Measurements from ENCODE around the gene IVD.

The IVD gene

DNA sequence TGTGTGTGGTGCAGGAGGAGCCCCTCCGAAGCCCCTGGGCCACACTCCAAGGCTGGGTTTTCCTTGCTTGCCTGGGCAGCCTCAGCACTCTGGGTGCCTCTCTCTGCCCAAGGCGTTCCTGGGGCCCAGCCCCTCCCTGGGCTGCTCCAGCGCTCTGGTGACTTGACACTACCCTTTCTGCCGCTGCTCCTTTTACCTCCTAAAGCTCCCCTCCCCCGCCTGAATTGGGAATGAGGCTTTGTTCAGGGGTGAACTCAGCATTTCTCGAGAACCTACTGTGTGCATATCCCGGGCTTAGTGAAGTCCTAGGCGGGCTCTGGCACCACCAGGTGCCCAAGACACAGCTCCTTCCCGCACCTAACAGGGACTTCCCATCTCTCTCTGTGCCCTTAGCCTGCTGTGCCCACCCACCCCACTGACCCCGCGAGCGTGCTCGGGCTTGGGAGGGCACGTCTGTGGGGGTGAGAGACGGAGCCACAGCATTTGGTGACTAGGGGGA, 33.9 kb downstream of the IVD start:
- H3K4me3 ChIP-seq (ENCODE audit: low read length), result peak overlapping the region; percentile 57
- TF ChIP-seq, protein P1, sequence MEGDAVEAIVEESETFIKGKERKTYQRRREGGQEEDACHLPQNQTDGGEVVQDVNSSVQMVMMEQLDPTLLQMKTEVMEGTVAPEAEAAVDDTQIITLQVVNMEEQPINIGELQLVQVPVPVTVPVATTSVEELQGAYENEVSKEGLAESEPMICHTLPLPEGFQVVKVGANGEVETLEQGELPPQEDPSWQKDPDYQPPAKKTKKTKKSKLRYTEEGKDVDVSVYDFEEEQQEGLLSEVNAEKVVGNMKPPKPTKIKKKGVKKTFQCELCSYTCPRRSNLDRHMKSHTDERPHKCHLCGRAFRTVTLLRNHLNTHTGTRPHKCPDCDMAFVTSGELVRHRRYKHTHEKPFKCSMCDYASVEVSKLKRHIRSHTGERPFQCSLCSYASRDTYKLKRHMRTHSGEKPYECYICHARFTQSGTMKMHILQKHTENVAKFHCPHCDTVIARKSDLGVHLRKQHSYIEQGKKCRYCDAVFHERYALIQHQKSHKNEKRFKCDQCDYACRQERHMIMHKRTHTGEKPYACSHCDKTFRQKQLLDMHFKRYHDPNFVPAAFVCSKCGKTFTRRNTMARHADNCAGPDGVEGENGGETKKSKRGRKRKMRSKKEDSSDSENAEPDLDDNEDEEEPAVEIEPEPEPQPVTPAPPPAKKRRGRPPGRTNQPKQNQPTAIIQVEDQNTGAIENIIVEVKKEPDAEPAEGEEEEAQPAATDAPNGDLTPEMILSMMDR (conservative IDR thresholded peaks at IDR 0.05; ENCODE audit: low read depth, low read length), result no peak
- no peak for DNase-seq (ENCODE audit: low read depth)

DNA sequence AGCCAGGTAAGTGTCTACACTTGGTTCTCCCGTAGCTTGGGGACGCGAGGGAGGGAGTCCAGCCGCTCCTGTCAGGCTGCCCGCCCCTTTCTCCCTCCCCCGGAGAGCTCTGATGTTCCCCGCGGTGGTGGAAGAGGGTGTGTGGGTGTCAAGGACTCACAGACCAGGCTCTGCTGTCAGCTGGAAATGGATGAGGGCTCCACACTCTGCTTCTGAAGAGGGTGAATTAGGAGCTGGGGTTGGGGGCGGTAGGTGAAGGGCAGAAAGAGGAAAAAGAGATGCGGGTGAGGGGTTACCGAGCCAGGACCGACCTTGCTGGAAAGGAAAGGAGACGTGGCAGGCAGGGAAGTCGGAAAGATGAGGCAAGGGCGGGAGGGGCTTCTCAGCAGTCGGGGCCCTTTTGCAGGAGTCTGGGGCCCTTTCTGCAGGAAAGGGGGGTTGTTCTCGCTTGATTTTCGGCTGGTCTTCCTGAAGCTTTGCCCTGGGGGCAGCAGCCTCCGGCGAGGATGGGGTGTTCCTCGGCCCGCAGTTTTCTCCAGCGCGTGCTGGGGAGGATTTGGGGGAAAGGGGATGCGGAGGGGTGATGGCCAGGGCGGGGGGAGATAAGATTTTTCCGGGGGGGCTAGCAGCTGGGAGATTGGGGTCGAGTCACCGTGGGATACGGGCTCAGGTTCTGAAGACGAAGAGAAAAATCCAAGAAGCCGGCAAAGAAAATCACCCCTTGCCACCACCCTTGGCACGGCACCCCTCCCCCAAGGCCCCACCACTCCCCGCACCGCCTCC, 34.6 kb downstream of the IVD start:
- no peak for DNase-seq (ENCODE audit: low read depth)
- peak overlapping the region; percentile 57 for H3K4me3 ChIP-seq (ENCODE audit: low read length)
- TF ChIP-seq, protein P1 (conservative IDR thresholded peaks at IDR 0.05; ENCODE audit: low read depth, low read length), result no peak

DNA sequence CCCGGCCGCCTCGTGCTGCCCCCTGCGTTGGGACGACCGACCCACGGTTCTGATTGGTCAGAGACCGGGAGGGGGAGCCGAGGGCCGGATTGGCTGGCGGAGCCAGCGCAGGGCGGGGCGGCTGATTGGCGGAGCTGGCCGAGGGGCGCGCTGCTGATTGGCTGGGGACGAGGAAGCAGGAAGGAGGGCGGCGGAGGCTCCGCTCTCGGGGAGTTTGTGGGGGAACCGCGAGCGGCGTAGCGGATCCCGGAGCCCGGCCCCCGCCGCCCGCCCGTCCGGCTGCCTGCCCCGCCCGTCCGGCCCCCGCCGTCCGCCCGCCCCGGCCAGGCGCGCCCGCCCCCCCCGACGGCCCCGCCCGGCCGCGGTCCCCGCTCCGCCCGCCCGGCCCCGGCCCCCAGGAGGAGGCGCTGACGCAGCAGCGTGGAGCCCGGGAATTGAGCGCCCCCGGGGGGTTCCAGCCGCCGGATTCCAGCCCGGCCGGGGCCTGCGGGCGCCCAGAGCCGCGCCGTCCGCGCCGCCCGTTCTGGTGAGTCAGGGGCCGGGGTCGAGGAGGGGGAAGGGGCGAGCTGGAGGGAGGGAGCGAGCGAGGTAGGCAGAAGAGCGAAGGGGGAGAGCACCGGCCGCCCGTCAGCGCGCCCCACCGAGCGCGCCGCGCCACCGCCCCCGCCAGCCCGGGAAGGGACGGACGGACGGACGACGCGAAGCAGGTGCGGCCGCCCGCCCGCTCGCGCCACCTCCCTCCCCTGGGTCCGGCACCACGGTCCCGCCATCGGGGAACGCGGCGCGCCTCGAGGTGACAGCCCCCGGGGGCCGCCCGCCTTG, 35.4 kb downstream of the IVD start, which contains the start of gene BAHD1:
Gene BAHD1, plus strand, starts transcription at position 211 of the 822 bp plus-strand sequence. CDS start 17,512 bp downstream, outside the sequence.
- H3K4me3 ChIP-seq (ENCODE audit: low read length), result peak within 1 kb of the TSS; percentile 60
- TF ChIP-seq, protein P1 (conservative IDR thresholded peaks at IDR 0.05; ENCODE audit: low read depth, low read length), result no peak
- peak; percentile 69 for DNase-seq (ENCODE audit: low read depth)

- DNase-seq (ENCODE audit: low read depth), result no peak
- TF ChIP-seq, protein P1 (conservative IDR thresholded peaks at IDR 0.05; ENCODE audit: low read depth, low read length), result peak; percentile 21
- H3K4me3 ChIP-seq (ENCODE audit: low read length), result peak overlapping the region; percentile 60
Observed at GRCh38 chr15:40441565-40442531, 36.3 kb downstream of the IVD start.

DNA sequence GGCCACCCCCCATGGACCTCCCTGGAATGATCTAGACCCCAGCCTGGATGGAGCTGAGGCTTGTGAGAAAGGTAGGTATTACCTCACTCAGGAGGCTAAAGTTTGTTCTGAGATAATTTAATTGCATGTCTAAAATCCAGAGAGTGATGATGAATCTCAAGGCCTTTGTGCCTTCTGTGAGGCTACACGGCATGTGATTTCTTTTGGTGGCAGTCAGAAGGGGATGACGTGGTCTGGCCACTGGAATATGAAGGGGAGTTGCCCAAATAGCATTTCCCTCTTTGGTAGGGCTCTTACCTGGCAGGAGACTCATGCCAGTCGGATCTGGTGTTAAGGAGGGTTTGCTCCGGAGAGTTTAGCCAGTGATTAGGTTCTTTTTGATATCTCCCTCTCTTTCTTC, 37.7 kb downstream of the IVD start:
- H3K4me3 ChIP-seq (ENCODE audit: low read length), result no peak overlapping the region
- DNase-seq (ENCODE audit: low read depth), result no peak

GRCh38 chr15:40443846-40444245, 38.3 kb downstream of the IVD start:
- no peak for DNase-seq (ENCODE audit: low read depth)

More for the DNA sequence above, 37.7 kb downstream of the IVD start:
- TF ChIP-seq, protein P1 (conservative IDR thresholded peaks at IDR 0.05; ENCODE audit: low read depth, low read length), result no peak

More at GRCh38 chr15:40443846-40444245, 38.3 kb downstream of the IVD start:
- H3K4me3 ChIP-seq (ENCODE audit: low read length), result no peak overlapping the region
- TF ChIP-seq, protein P1 (conservative IDR thresholded peaks at IDR 0.05; ENCODE audit: low read depth, low read length), result no peak

Measured in retinal pigment epithelial cell (primary cell).